ENCODE measurements around the gene SPRR5.

Gene SPRR5

GRCh38 chr1:152946248-152946647 lies 758 bp upstream of the SPRR5 start:
- no peak for DNase-seq (ENCODE audit: low read depth)

- DNase-seq (ENCODE audit: low read depth): no peak
Observed at GRCh38 chr1:152951711-152952110, 4.7 kb downstream of the SPRR5 start.

GRCh38 chr1:152953761-152954160 lies 6.8 kb downstream of the SPRR5 start:
- no peak for DNase-seq (ENCODE audit: low read depth)

GRCh38 chr1:152954436-152954835 lies 7.4 kb downstream of the SPRR5 start:
- no peak for DNase-seq (ENCODE audit: low read depth)

- no peak for DNase-seq (ENCODE audit: low read depth)
Observed at GRCh38 chr1:152957561-152957960, 10.6 kb downstream of the SPRR5 start.

- no peak for DNase-seq (ENCODE audit: low read depth)
Observed at GRCh38 chr1:152959273-152959672, 12.3 kb downstream of the SPRR5 start.

GRCh38 chr1:152959801-152960451 lies 12.9 kb downstream of the SPRR5 start:
- DNase-seq (ENCODE audit: low read depth): no peak

GRCh38 chr1:152960452-152961044 lies 13.5 kb downstream of the SPRR5 start:
- DNase-seq (ENCODE audit: low read depth): no peak

- DNase-seq (ENCODE audit: low read depth): no peak
Observed at GRCh38 chr1:152961226-152961891, 14.4 kb downstream of the SPRR5 start.

- no peak for DNase-seq (ENCODE audit: low read depth)
Observed at GRCh38 chr1:152962876-152963415, 15.9 kb downstream of the SPRR5 start.

GRCh38 chr1:152964536-152964935 lies 17.5 kb downstream of the SPRR5 start:
- no peak for DNase-seq (ENCODE audit: low read depth)

- no peak for DNase-seq (ENCODE audit: low read depth)
Observed at GRCh38 chr1:152965853-152966252, 18.8 kb downstream of the SPRR5 start.

GRCh38 chr1:152967201-152967600 lies 20.2 kb downstream of the SPRR5 start:
- no peak for DNase-seq (ENCODE audit: low read depth)

GRCh38 chr1:152968248-152968647 lies 21.2 kb downstream of the SPRR5 start:
- no peak for DNase-seq (ENCODE audit: low read depth)

GRCh38 chr1:152969036-152969435 lies 22.0 kb downstream of the SPRR5 start:
- no peak for DNase-seq (ENCODE audit: low read depth)

- no peak for DNase-seq (ENCODE audit: low read depth)
Observed at GRCh38 chr1:152970495-152970894, 23.5 kb downstream of the SPRR5 start, which contains the start of gene SPRR4. TSS of gene SPRR4 (plus strand) at chr1:152970648. CDS start at chr1:152971891, 1,243 bp downstream.

- DNase-seq (ENCODE audit: low read depth): no peak
Observed at GRCh38 chr1:152972196-152972886, 25.3 kb downstream of the SPRR5 start.

GRCh38 chr1:152976688-152977087 lies 29.7 kb downstream of the SPRR5 start:
- no peak for DNase-seq (ENCODE audit: low read depth)

GRCh38 chr1:152977614-152978013 lies 30.6 kb downstream of the SPRR5 start:
- no peak for DNase-seq (ENCODE audit: low read depth)

- DNase-seq (ENCODE audit: low read depth): no peak
Observed at GRCh38 chr1:152980676-152981075, 33.7 kb downstream of the SPRR5 start.

GRCh38 chr1:152981146-152981871 lies 34.3 kb downstream of the SPRR5 start:
- DNase-seq (ENCODE audit: low read depth): no peak

- DNase-seq (ENCODE audit: low read depth): no peak
Observed at GRCh38 chr1:152982076-152982475, 35.1 kb downstream of the SPRR5 start.
